ENCODE measurements around the gene IGF2BP2.

GRCh38 chr3:185789891-185790830 lies 34.7 kb downstream of the IGF2BP2 start:
- TF ChIP-seq CTCF (IDR thresholded peaks at IDR 0.05), result no peak
- no peak for TF ChIP-seq POLR2A (IDR thresholded peaks at IDR 0.05)
- no peak for TF ChIP-seq POLR2AphosphoS5 (IDR thresholded peaks at IDR 0.05)
- TF ChIP-seq EP300 (IDR thresholded peaks at IDR 0.05), result no peak

Data from upper lobe of left lung (tissue), 4 donors.